IMR-90 (cell line): Measurements from ENCODE around the gene VDAC2. TPM values are rescaled to one million over a fixed set of nuclear protein-coding genes. Genes with fewer than 3 reads are reported as not detected.

Experiments
- ATAC-seq: fragments of 200-7000 bp; cut with Tn5 transposase; 2 replicates; pipeline ENCODE4 v1.9.1; 2020; ENCODE audit warnings: low read depth, mild to moderate bottlenecking, moderate library complexity
- BruUV-seq: library from RNA; stranded (reverse); fragments of 400-500 nt; replicated peaks from 2 replicates; lab custom pipeline; 2021; lab: Mats Ljungman, UMichigan
- CTCF ChIA-PET: fragments of 300-600 bp; formaldehyde crosslinking; extraction: SDS; loops from one replicate; lab custom pipeline; 2021; ENCODE audit warnings: antibody characterized with exemption; lab: Yijun Ruan, JAX
- POLR2A ChIA-PET: fragments of 300-600 bp; sonication (Branson Sonifier 250); formaldehyde crosslinking; loops from one replicate; lab custom pipeline; 2022; ENCODE audit warnings: antibody characterized with exemption; ENCODE audit not compliant: unreplicated experiment; lab: Charles Lee
- DNase-seq: peaks from one replicate; pipeline ENCODE4 v3.0.0; 2013
- H2AFZ ChIP-seq: replicated peaks from 2 replicates; pipeline ENCODE3; 2013; ENCODE audit warnings: low read length, mild to moderate bottlenecking; ENCODE audit not compliant: poor library complexity
- H2AK5ac ChIP-seq: 2 replicates; pipeline ENCODE4 v1.6.1; 2013; ENCODE audit warnings: low read depth, low read length, inconsistent platforms
- H2AK9ac ChIP-seq: replicated peaks from 2 replicates; pipeline ENCODE3; 2013; ENCODE audit warnings: mild to moderate bottlenecking, low read depth, low read length, moderate library complexity; ENCODE audit not compliant: poor library complexity
- H2BK120ac ChIP-seq: 2 replicates; pipeline ENCODE4 v1.6.1; 2013; ENCODE audit warnings: low read depth, low read length, inconsistent platforms
- H2BK15ac ChIP-seq: 3 replicates; pipeline ENCODE4 v1.6.1; 2013; ENCODE audit warnings: low read depth, low read length, inconsistent platforms
- H2BK20ac ChIP-seq: 2 replicates; pipeline ENCODE4 v1.6.1; 2013; ENCODE audit warnings: low read depth, mild to moderate bottlenecking, inconsistent platforms, low read length, moderate library complexity
- H2BK5ac ChIP-seq: 2 replicates; pipeline ENCODE4 v1.6.1; 2013; ENCODE audit warnings: mild to moderate bottlenecking, low read depth, low read length, inconsistent platforms; ENCODE audit not compliant: poor library complexity, severe bottlenecking
- H3K14ac ChIP-seq: replicated peaks from 2 replicates; pipeline ENCODE4 v1.6.1; 2013; ENCODE audit warnings: low read depth, low read length, inconsistent platforms
- H3K18ac ChIP-seq: 2 replicates; pipeline ENCODE4 v1.6.1; 2013; ENCODE audit warnings: low read depth, low read length, control low read depth
- H3K23ac ChIP-seq: 2 replicates; pipeline ENCODE4 v1.6.1; 2013; ENCODE audit warnings: low read depth, low read length, inconsistent platforms
- H3K27ac ChIP-seq: 2 replicates; pipeline ENCODE4 v1.5.1; 2013; ENCODE audit warnings: mild to moderate bottlenecking, control low read depth, low read length; ENCODE audit not compliant: insufficient read depth
- H3K27me3 ChIP-seq: 2 replicates; pipeline ENCODE4 v1.6.1; 2013; ENCODE audit warnings: low read length; ENCODE audit not compliant: control insufficient read depth, insufficient read depth
- H3K36me3 ChIP-seq: 2 replicates; pipeline ENCODE4 v1.6.1; 2013; ENCODE audit warnings: low read length, mixed read lengths; ENCODE audit not compliant: control insufficient read depth, insufficient read depth
- H3K4ac ChIP-seq: 2 replicates; pipeline ENCODE4 v1.6.1; 2013; ENCODE audit warnings: low read depth, low read length, inconsistent platforms
- H3K4me1 ChIP-seq: 2 replicates; pipeline ENCODE4 v1.6.1; 2013; ENCODE audit warnings: low read length, mixed read lengths; ENCODE audit not compliant: control insufficient read depth, insufficient read depth
- H3K4me2 ChIP-seq: 2 replicates; pipeline ENCODE4 v1.6.1; 2013; ENCODE audit warnings: low read depth, mild to moderate bottlenecking, control low read depth, low read length, moderate library complexity
- H3K4me3 ChIP-seq: 2 replicates; pipeline ENCODE4 v1.5.1; 2013; ENCODE audit warnings: low read depth, mild to moderate bottlenecking, control low read depth, low read length, moderate library complexity; ENCODE audit not compliant: insufficient read depth
- H3K56ac ChIP-seq: 2 replicates; pipeline ENCODE4 v1.6.1; 2013; ENCODE audit warnings: low read length, inconsistent platforms; ENCODE audit not compliant: insufficient read depth; ENCODE audit errors: extremely low read depth
- H3K79me1 ChIP-seq, 2 experiments: 2 replicates each; pipeline ENCODE4 v1.6.1; 2013; ENCODE audit warnings: low read length in 2 of 2, inconsistent platforms in 1 of 2, low read depth in 1 of 2
- H3K9ac ChIP-seq: 2 replicates; pipeline ENCODE4 v1.6.1; 2013; ENCODE audit warnings: low read depth, low read length, control low read depth
- H3K9me1 ChIP-seq: 2 replicates; pipeline ENCODE4 v1.6.1; 2013; ENCODE audit warnings: low read length, inconsistent platforms; ENCODE audit not compliant: insufficient read depth
- H3K9me3 ChIP-seq: 2 replicates; pipeline ENCODE4 v1.6.1; 2013; ENCODE audit warnings: low read length; ENCODE audit not compliant: control insufficient read depth, insufficient read depth
- H4K20me1 ChIP-seq: 2 replicates; pipeline ENCODE4 v1.6.1; 2013; ENCODE audit warnings: low read length, inconsistent platforms; ENCODE audit not compliant: insufficient read depth
- H4K5ac ChIP-seq: 2 replicates; pipeline ENCODE4 v1.6.1; 2013; ENCODE audit warnings: mild to moderate bottlenecking, low read depth, low read length, control low read depth
- H4K8ac ChIP-seq, 2 experiments: 2 replicates each; pipeline ENCODE4 v1.6.1; 2013; ENCODE audit warnings: low read depth in 2 of 2, low read length in 2 of 2, control low read depth in 1 of 2, inconsistent platforms in 1 of 2
- H4K91ac ChIP-seq: 2 replicates; pipeline ENCODE4 v1.6.1; 2013; ENCODE audit warnings: low read depth, low read length, inconsistent platforms; ENCODE audit not compliant: insufficient read depth
- CEBPB ChIP-seq: IDR thresholded peaks from 2 replicates; pipeline ENCODE4 v1.6.1; 2012; ENCODE audit warnings: low read depth, low read length, improper control_type of control experiment
- MAFK ChIP-seq: IDR thresholded peaks from 2 replicates; pipeline ENCODE4 v1.6.1; 2012; ENCODE audit warnings: low read depth, low read length, improper control_type of control experiment
- MXI1 ChIP-seq: IDR thresholded peaks from 2 replicates; pipeline ENCODE4 v1.6.1; 2012; ENCODE audit warnings: low read depth, mild to moderate bottlenecking, low read length, moderate library complexity, borderline replicate concordance
- NFE2L2 ChIP-seq: fragments of 150-350 bp; IDR thresholded peaks from 2 replicates; pipeline ENCODE4 v1.6.1; 2016; ENCODE audit warnings: low read depth, mild to moderate bottlenecking, low read length
- RFX5 ChIP-seq: IDR thresholded peaks from 2 replicates; pipeline ENCODE4 v1.8.0; 2012; ENCODE audit warnings: low read depth, mild to moderate bottlenecking, low read length, moderate library complexity
- SMC3 ChIP-seq: fragments of 150-350 bp; IDR thresholded peaks from 2 replicates; pipeline ENCODE4 v1.6.1; 2016; ENCODE audit warnings: low read depth, mild to moderate bottlenecking, antibody characterized with exemption, low read length, moderate library complexity
- WGBS, 2 experiments: methylation state at CpG; one replicate each; pipeline versions ENCODE4 v1.1.5 to v1.1.7; 2013; ENCODE audit warnings: missing lambda C conversion rate in 2 of 2; ENCODE audit not compliant: insufficient read length in 1 of 2; ENCODE audit errors: extremely low coverage in 2 of 2; 5-methylcytosine and 5-hydroxymethylcytosine counted together
- dilution Hi-C: fragments of 300-500 bp; cut with HindIII; formaldehyde crosslinking; loops from one replicate; pipeline ENCODE4 v1.14.3; 2018; ENCODE audit warnings: low sequenced_read_pairs; ENCODE audit not compliant: unreplicated experiment
- in situ Hi-C: fragments of 300-500 bp; cut with MboI; formaldehyde crosslinking; loops from 3 replicates; pipeline ENCODE4 v1.14.3; 2019; ENCODE audit warnings: low sequenced_read_pairs, inconsistent platforms, mixed read lengths
- intact Hi-C: fragments of 100-400 bp; cut with micrococcal nuclease; formaldehyde crosslinking; loops from 2 replicates; pipeline ENCODE4 v1.10.0; 2022
- polyA plus RNA-seq, 3 experiments: library from polyadenylated mRNA; depleted of rRNA; stranded (reverse); fragments of >200 nt; gene quantifications; 2 replicates each; pipeline ENCODE4 v1.2.3, GENCODE V29; 2012; ENCODE audit warnings: low replicate concordance in 1 of 3
- total RNA-seq: library from RNA; depleted of rRNA; stranded (reverse); fragments of >200 nt; gene quantifications from 2 replicates; pipeline ENCODE4 v1.2.3, GENCODE V29; 2012

The VDAC2 gene
- total and polyA plus RNA-seq, 2 of the 4 experiments (the other 2 are of a cell fraction), result 122 to 139 TPM

- peak overlapping the region; percentile 57 for H3K14ac ChIP-seq
- no peak overlapping the region for H3K9ac ChIP-seq
- peak overlapping the region; percentile 81; the same call in 1 of the 3 replicates for H2BK15ac ChIP-seq
- H4K5ac ChIP-seq, result no peak overlapping the region
- H3K9me1 ChIP-seq, result peaks cover 9% of the 10 kb centered on the region
- H3K27me3 ChIP-seq, result no peaks in the 10 kb centered on the region
- H2AK5ac ChIP-seq, result peak overlapping the region; percentile 31; the same call in 1 of the 2 replicates
- peaks cover 12% of the 10 kb centered on the region for H3K4me1 ChIP-seq
- ChIA-PET POLR2A (interaction anchor here (0.5 kb wide), 1 partner anchor 998 kb away, joined by 6 read pairs; no protein-coding TSS in a partner anchor), CTCF (no interaction called here)
- no peaks in the 10 kb centered on the region for H3K9me3 ChIP-seq
- WGBS, 2 experiments, result no CpG with 5 or more reads among the region's 4 CpGs
- H2AK9ac ChIP-seq, result peak overlapping the region; percentile 5
- peak overlapping the region; percentile 12; the same call in 1 of the 2 replicates for H4K91ac ChIP-seq
- DNase-seq (peak; percentile 90), ATAC-seq (peak; percentile 8)
- peaks cover 6% of the 10 kb centered on the region for H3K36me3 ChIP-seq
- peak overlapping the region; percentile 48 for H2AFZ ChIP-seq
- TF ChIP-seq MXI1, result peak; percentile 31; the same call in 1 of the 2 replicates
- TF ChIP-seq NFE2L2, result peak; percentile 44; the same call in 1 of the 2 replicates
- no peak for TF ChIP-seq RFX5
- peak; percentile 3; the same call in 1 of the 2 replicates for TF ChIP-seq SMC3
- TF ChIP-seq MAFK, result no peak; the same call in 1 of the 2 replicates
- peak; percentile 68 for TF ChIP-seq CEBPB
- dilution Hi-C loops, result no loop called here
- H3K18ac ChIP-seq, result peak overlapping the region; percentile 6; the same call in 1 of the 2 replicates
- peak overlapping the region; percentile 8; the same call in 1 of the 2 replicates for H3K4me2 ChIP-seq
- H3K56ac ChIP-seq, result no peak overlapping the region
- H3K4me3 ChIP-seq, result no peak overlapping the region
- peak overlapping the region; percentile 78 for H3K4ac ChIP-seq
- H2BK5ac ChIP-seq, result peak overlapping the region; percentile 56
- peaks cover 0 to 14% of the 10 kb centered on the region in 2 experiments; a peak in 1 of 4 replicates for H3K79me1 ChIP-seq
- H3K23ac ChIP-seq, result no peak overlapping the region; the same call in 1 of the 2 replicates
- in situ Hi-C loops, result no loop called here
- intact Hi-C loops, result no loop called here
- H4K8ac ChIP-seq, result peak overlapping the region in 1 of 2 experiments; percentile 72; a peak in 1 of 4 replicates
- peaks cover 12% of the 10 kb centered on the region for H4K20me1 ChIP-seq
- peak overlapping the region; percentile 28; the same call in 1 of the 2 replicates for H3K27ac ChIP-seq
- peak overlapping the region; percentile 75 for H2BK120ac ChIP-seq
- H2BK20ac ChIP-seq, result peak overlapping the region; percentile 90
- no TSS peak for BruUV-seq
Measured at GRCh38 chr10:75208181-75208580, 2.4 kb upstream of the VDAC2 start.
